Keratinocyte (primary cell): ENCODE measurements around the gene TUBGCP6. TPM values are rescaled to one million over a fixed set of nuclear protein-coding genes. Genes with fewer than 3 reads are reported as not detected.

Source experiments
- DNase-seq: peaks from one replicate; pipeline ENCODE4 v3.0.0-alpha.2; 2011; ENCODE audit warnings: low read depth, missing footprints, low spot score
- FAIRE-seq: peaks from 2 replicates; lab custom pipeline; 2011; peaks lifted over from hg19 to GRCh38; lab: Jason Lieb, UNC
- H2AFZ ChIP-seq: 2 replicates; pipeline ENCODE4 v1.6.0; 2012; ENCODE audit warnings: low read length, control low read depth, inconsistent platforms; ENCODE audit not compliant: control insufficient read depth
- H3K27ac ChIP-seq: 2 replicates; pipeline ENCODE4 v1.5.1; 2011; ENCODE audit warnings: low read length; ENCODE audit not compliant: control insufficient read depth, insufficient read depth
- H3K27me3 ChIP-seq: 3 replicates; pipeline ENCODE4 v1.6.0; 2011; ENCODE audit warnings: low read length; ENCODE audit not compliant: control insufficient read depth, insufficient read depth; ENCODE audit errors: extremely low read depth
- H3K36me3 ChIP-seq, 2 experiments: 2 replicates in 1 of 2; 3 replicates in 1 of 2; pipeline ENCODE4 v1.5.1; 2011; ENCODE audit warnings: low read length in 2 of 2, mild to moderate bottlenecking in 1 of 2; ENCODE audit not compliant: control insufficient read depth in 2 of 2, insufficient read depth in 2 of 2; ENCODE audit errors: extremely low read depth in 1 of 2
- H3K4me1 ChIP-seq: 3 replicates; pipeline ENCODE4 v1.5.1; 2011; ENCODE audit warnings: low read length; ENCODE audit not compliant: control insufficient read depth, insufficient read depth; ENCODE audit errors: extremely low read depth
- H3K4me2 ChIP-seq: 3 replicates; pipeline ENCODE4 v1.6.0; 2011; ENCODE audit warnings: low read depth, low read length; ENCODE audit not compliant: control insufficient read depth, insufficient read depth; ENCODE audit errors: extremely low read depth
- H3K4me3 ChIP-seq, 3 experiments: fragments of 200-600 bp in 1 of 3; sonication (generic) in 1 of 3; 2 replicates in 2 of 3; 3 replicates in 1 of 3; pipeline ENCODE4 v1.5.1; 2011 to 2016; ENCODE audit warnings: low read length in 3 of 3, mild to moderate bottlenecking in 3 of 3, control low read depth in 2 of 3, inconsistent platforms in 1 of 3, low read depth in 1 of 3, mixed read lengths in 1 of 3, mixed run types in 1 of 3, moderate library complexity in 1 of 3; ENCODE audit not compliant: control insufficient read depth in 2 of 3, insufficient read depth in 2 of 3; ENCODE audit errors: extremely low read depth in 1 of 3
- H3K79me2 ChIP-seq: 2 replicates; pipeline ENCODE4 v1.6.0; 2012; ENCODE audit warnings: low read length; ENCODE audit not compliant: control insufficient read depth, insufficient read depth
- H3K9ac ChIP-seq: 3 replicates; pipeline ENCODE4 v1.6.0; 2011; ENCODE audit warnings: low read length; ENCODE audit not compliant: control insufficient read depth, insufficient read depth; ENCODE audit errors: extremely low read depth
- H3K9me1 ChIP-seq: 3 replicates; pipeline ENCODE4 v1.6.0; 2011; ENCODE audit warnings: low read length; ENCODE audit not compliant: control insufficient read depth, insufficient read depth; ENCODE audit errors: extremely low read depth
- H3K9me3 ChIP-seq: 2 replicates; pipeline ENCODE4 v1.5.1; 2012; ENCODE audit warnings: low read depth, low read length; ENCODE audit not compliant: control insufficient read depth
- H4K20me1 ChIP-seq: 3 replicates; pipeline ENCODE4 v1.6.0; 2011; ENCODE audit warnings: low read length; ENCODE audit not compliant: control insufficient read depth, insufficient read depth; ENCODE audit errors: extremely low read depth
- CTCF ChIP-seq, 3 experiments: IDR thresholded peaks in 1 of 3; conservative IDR thresholded peaks in 1 of 3; optimal IDR thresholded peaks in 1 of 3; 2 replicates in 2 of 3; 3 replicates in 1 of 3; pipeline versions ENCODE3 to v1.5.1; 2011; ENCODE audit warnings: low read length in 3 of 3, mild to moderate bottlenecking in 3 of 3, moderate library complexity in 2 of 3, control low read depth in 1 of 3, inconsistent platforms in 1 of 3; ENCODE audit not compliant: insufficient read depth in 2 of 3; ENCODE audit errors: extremely low read depth in 1 of 3
- EZH2 ChIP-seq: IDR thresholded peaks from one replicate; pipeline ENCODE4 v1.6.1; 2012; ENCODE audit warnings: inconsistent platforms, mild to moderate bottlenecking, low read length, moderate library complexity
- dilution Hi-C: fragments of 300-500 bp; cut with MboI; formaldehyde crosslinking; loops from one replicate; pipeline ENCODE4 v1.7.0; 2020; ENCODE audit warnings: low sequenced_read_pairs; ENCODE audit not compliant: extremely low pct_ligation_motif_present
- polyA plus RNA-seq, 5 experiments: library from polyadenylated mRNA; depleted of rRNA in 3 of 5; stranded (reverse) in 3 of 5; stranded (forward) in 1 of 5; unstranded in 1 of 5; fragments of >200 nt; gene quantifications; 1 replicate in 1 of 5; 2 replicates in 3 of 5; 3 replicates in 1 of 5; pipeline versions ENCODE4 v1.2.1 to v1.2.3, GENCODE V29; 2011 to 2012; ENCODE audit warnings: missing spikeins in 2 of 5, low read depth in 1 of 5, low replicate concordance in 1 of 5

TUBGCP6 gene
- polyA plus RNA-seq, 1 donor (not counting 4 experiments of a cell fraction or from before 2014, with no cell fraction given), result 10.1 TPM

GRCh38 chr22:50276143-50276542 lies 31.3 kb upstream of the TUBGCP6 start:
- DNase-seq (no peak), FAIRE-seq (no peak)
- no peak overlapping the region for H2AFZ ChIP-seq
- H3K9me3 ChIP-seq, result peaks cover 2% of the 10 kb centered on the region
- H3K9me1 ChIP-seq, result no peaks in the 10 kb centered on the region
- H3K27ac ChIP-seq, result no peak overlapping the region
- peaks cover 4% of the 10 kb centered on the region for H3K4me1 ChIP-seq
- dilution Hi-C loops, result no loop called here
- no peak overlapping the region for H3K4me3 ChIP-seq
- no peak overlapping the region for H3K9ac ChIP-seq
- peaks cover 2% of the 10 kb centered on the region for H3K79me2 ChIP-seq
- no peaks in the 10 kb centered on the region for H3K27me3 ChIP-seq
- H4K20me1 ChIP-seq, result peaks cover 3% of the 10 kb centered on the region
- no peak for TF ChIP-seq EZH2
- peak; percentile 45 to 82 (median 65) for TF ChIP-seq CTCF (optimal IDR thresholded peaks at IDR 0.05 in 1 of 3, IDR thresholded peaks at IDR 0.05 in 1 of 3, conservative IDR thresholded peaks at IDR 0.05 in 1 of 3; ENCODE audit: extremely low read depth in 1 of 3, insufficient read depth in 2 of 3, low read length in 3 of 3)
- no peak overlapping the region for H3K4me2 ChIP-seq
- peaks cover 30 to 38% of the 10 kb centered on the region in 2 experiments for H3K36me3 ChIP-seq

- no peaks in the 10 kb centered on the region for H3K79me2 ChIP-seq
- dilution Hi-C loops, result no loop called here
- peaks cover 3% of the 10 kb centered on the region for H4K20me1 ChIP-seq
- H3K27ac ChIP-seq, result no peak overlapping the region
- TF ChIP-seq EZH2 (no peak), CTCF (optimal IDR thresholded peaks at IDR 0.05 in 1 of 3, IDR thresholded peaks at IDR 0.05 in 1 of 3, conservative IDR thresholded peaks at IDR 0.05 in 1 of 3; ENCODE audit: extremely low read depth in 1 of 3, insufficient read depth in 2 of 3, low read length in 3 of 3) (no peak)
- H3K9ac ChIP-seq, result no peak overlapping the region
- H3K4me1 ChIP-seq, result peaks cover 11% of the 10 kb centered on the region
- H3K27me3 ChIP-seq, result no peaks in the 10 kb centered on the region
- no peak overlapping the region for H3K4me3 ChIP-seq
- no peak for FAIRE-seq
- H2AFZ ChIP-seq, result no peak overlapping the region
- no peaks in the 10 kb centered on the region for H3K9me1 ChIP-seq
- no peak overlapping the region for H3K4me2 ChIP-seq
- peaks cover 2% of the 10 kb centered on the region for H3K9me3 ChIP-seq
- no peak for DNase-seq
- peaks cover 30 to 36% of the 10 kb centered on the region in 2 experiments for H3K36me3 ChIP-seq
Observed at GRCh38 chr22:50275181-50276055, 30.6 kb upstream of the TUBGCP6 start.
